ENCODE measurements around the gene TUBB4A.

TUBB4A gene

DNA sequence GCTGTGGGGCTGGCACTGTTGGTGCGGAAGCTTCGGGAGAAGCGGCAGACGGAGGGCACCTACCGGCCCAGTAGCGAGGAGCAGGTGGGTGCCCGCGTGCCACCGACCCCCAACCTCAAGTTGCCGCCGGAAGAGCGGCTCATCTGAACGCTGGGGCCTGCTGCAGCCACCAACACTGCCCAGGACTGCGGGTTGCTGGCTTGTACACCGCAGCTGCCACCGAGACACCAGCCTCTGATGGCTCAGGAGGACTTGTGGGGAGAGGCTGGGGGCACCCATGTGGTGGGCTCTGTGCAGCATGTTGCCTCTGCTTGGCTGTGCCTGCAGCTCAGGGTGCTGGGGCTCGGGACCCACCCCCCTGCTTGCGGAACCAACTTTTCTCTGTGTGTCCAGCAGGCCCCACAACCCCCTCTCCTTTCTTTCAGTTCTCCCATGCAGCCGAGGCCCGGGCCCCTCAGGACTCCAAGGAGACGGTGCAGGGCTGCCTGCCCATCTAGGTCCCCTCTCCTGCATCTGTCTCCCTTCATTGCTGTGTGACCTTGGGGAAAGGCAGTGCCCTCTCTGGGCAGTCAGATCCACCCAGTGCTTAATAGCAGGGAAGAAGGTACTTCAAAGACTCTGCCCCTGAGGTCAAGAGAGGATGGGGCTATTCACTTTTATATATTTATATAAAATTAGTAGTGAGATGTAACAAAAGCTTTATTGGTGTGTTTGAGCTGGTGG lies 35.4 kb downstream of the TUBB4A start:
- no peak for DNase-seq (ENCODE audit: low spot score)

- DNase-seq (ENCODE audit: low spot score), result no peak
Measured at GRCh38 chr19:6465663-6466062, 36.4 kb downstream of the TUBB4A start.

DNA sequence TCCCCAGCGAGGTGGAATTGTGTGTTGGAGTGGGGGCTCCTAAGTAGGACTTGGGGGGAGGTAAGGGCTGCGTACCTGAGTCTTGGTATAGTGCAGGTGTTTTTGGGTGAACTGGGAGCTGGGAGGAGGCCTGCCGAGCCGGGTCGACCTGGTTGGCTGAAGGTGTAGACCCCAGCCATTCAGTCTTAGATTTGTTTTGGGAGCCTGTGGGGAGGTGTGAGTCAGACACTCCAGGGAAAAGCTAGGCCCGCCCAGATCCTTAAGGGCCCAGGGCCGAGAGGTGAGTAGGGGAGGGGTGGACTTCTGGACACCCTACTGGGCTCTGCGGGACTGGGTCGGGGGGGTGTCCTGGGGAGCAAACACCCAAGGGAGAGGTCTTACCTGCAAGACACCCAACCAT lies 37.1 kb downstream of the TUBB4A start:
- no peak for DNase-seq (ENCODE audit: low spot score)

- no peak for DNase-seq (ENCODE audit: low spot score)
Measured at GRCh38 chr19:6464070-6464873, 37.8 kb downstream of the TUBB4A start, which contains the start of gene CRB3. Gene CRB3 (plus strand): TSS chr19:6464271. CDS start chr19:6464702, 431 bp downstream.

GRCh38 chr19:6460099-6460884 lies 41.8 kb downstream of the TUBB4A start:
- peak; percentile 99 for DNase-seq (ENCODE audit: low spot score)

GRCh38 chr19:6459262-6460098 lies 42.6 kb downstream of the TUBB4A start, which contains the start of gene SLC25A23:
Gene SLC25A23 (minus strand): TSS chr19:6459792. CDS start chr19:6459628, 164 bp downstream.
- DNase-seq (ENCODE audit: low spot score), result peak; percentile 79

DNA sequence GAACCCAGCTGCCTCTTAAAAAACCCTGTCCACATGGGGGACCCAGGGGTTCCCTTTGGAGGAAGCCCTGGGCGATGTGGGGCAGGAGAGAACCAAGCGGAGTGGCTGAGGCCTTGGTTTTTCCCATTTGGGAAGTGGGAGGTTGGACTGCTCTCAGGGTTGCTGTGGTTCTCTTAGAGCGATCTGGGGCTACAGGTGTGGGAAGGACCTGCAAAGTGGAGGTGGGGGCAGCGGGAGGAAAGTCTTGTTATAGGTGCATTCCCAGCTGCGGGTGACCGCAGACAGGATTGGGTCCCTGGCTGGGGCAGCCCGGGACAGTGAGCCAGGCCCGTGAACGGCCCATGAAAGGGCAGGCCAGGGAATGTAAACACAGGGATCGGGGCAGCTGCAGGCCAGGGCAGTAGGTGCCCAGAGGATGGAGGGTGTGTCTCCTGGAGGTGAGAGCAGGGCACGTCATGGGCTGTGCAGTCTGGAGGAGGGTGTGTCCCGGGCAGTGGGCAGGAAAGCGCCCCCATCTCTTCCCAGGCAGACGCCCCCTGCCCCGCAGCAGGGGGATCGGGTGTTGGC lies 43.3 kb downstream of the TUBB4A start:
- DNase-seq (ENCODE audit: low spot score), result no peak

- DNase-seq (ENCODE audit: low spot score), result no peak
Measured at GRCh38 chr19:6457958-6458694, 44.0 kb downstream of the TUBB4A start.

- DNase-seq (ENCODE audit: low spot score), result peak; percentile 63
Measured at GRCh38 chr19:6455924-6456323, 46.2 kb downstream of the TUBB4A start.

GRCh38 chr19:6453951-6454565 lies 48.1 kb downstream of the TUBB4A start:
- no peak for DNase-seq (ENCODE audit: low spot score)

- no peak for DNase-seq (ENCODE audit: low spot score)
Measured at GRCh38 chr19:6452899-6453298, 49.2 kb downstream of the TUBB4A start.

GRCh38 chr19:6452223-6452614 lies 49.9 kb downstream of the TUBB4A start:
- no peak for DNase-seq (ENCODE audit: low spot score)

DNA sequence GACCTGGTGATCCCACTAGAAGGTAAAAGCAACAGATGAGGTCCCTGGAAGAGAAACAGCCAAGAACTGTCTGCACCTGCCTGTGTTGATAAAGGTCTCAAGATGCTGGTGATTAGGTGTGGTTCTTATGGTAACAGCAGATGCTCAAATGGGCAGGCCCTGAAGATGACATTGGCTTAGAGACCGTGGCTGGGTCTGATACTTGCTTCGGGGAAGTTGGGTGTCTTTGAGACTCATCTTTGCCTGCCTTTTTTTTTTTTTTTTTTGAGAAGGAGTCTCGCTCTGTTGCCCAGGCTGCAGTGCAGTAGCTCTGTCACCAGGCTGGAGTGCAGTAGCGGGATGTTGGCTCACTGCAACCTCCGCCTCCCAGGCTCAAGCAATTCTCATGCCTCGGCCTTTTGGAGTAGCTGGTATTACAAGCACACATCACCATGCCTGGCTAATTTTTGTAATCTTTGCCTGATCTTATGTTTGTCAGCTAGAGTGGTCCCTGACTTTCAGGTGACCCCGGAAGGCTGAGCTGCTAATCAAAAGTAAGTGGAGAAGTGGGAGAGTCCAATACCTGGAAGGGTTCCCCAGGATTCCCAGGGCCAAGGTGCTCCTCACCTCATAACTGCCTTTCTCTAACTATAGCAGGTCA lies 50.4 kb downstream of the TUBB4A start:
- no peak for DNase-seq (ENCODE audit: low spot score)

DNA sequence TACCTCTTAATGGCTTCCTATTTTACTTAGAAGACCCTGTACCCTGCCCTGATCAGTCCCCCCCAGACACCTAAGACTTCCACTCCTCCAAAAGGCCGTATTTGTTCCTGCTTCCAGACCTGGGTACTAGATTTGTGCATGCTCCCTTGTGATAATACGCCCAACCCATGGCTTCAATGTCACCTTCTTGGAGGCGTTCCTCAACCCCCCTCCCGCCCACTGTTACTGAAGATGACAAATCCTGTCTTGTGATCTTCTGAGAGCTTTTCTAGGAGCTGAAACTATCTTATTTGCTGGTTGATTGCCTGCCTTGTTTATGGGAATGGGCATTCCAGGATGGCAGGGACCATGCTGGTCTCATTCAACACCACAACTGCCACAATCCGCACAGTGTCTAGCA lies 51.9 kb downstream of the TUBB4A start:
- peak; percentile 78 for DNase-seq (ENCODE audit: low spot score)

DNA sequence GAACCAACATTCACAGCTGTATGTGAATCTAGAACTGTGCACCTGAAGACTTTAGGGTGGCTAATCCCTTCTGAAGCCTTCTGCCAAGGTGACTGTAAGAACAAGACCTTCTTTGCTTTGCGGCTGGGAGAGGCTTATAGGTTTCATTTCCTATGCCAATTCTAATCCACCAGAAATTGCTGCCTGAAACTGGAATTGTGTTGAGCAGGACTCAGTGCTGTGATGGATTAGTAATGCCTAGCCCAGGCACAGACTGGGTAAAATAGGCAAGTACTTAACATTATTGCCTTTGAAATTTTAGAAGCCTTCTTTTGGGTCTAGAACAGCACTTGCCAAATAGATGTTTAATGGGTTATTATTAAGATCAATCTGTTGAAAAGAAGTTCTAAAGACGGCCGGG lies 54.1 kb downstream of the TUBB4A start:
- no peak for DNase-seq (ENCODE audit: low spot score)

DNA sequence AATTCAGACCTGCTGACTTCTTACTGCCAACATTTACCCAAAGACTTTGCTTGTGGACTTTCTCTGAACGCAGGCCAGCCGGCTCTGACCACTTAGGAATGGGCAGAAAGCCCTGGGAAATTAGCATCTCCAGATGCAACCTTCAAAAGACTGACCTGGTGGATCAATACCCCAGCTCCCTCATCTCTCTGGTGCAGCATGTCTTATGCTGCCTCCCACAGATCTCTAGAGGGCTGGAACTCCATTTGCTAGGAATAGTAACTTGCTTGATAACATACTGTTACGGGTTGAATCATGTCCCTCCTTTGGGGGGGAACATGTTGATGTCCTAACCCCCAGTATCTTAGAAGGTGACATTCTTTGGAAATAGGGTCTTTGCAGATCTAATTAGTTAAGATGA lies 55.7 kb downstream of the TUBB4A start:
- DNase-seq (ENCODE audit: low spot score), result no peak
